ENCODE measurements around the gene GPATCH2.
"Not testable (repeated sequence)": the region's sequence is repeated elsewhere in the genome, so short reads cannot be mapped to it uniquely, and the experiment has no call there.

Gene GPATCH2

GRCh38 chr1:217433664-217434063, 197.2 kb downstream of the GPATCH2 start:
- no peak for DNase-seq

GRCh38 chr1:217432339-217432738, 198.6 kb downstream of the GPATCH2 start:
- DNase-seq = no peak

- no peak for DNase-seq
Measured at GRCh38 chr1:217431395-217431794, 199.5 kb downstream of the GPATCH2 start.

GRCh38 chr1:217425422-217425821, 205.5 kb downstream of the GPATCH2 start:
- DNase-seq = no peak

GRCh38 chr1:217419194-217419551, 211.7 kb downstream of the GPATCH2 start:
- DNase-seq = no peak

GRCh38 chr1:217418269-217419193, 212.4 kb downstream of the GPATCH2 start:
- DNase-seq = no peak

- DNase-seq = no peak
Measured at GRCh38 chr1:217417363-217417762, 213.5 kb downstream of the GPATCH2 start.

- DNase-seq = no peak
Measured at GRCh38 chr1:217407534-217408001, 223.3 kb downstream of the GPATCH2 start.

- no peak for DNase-seq
Measured at GRCh38 chr1:217403026-217403720, 227.7 kb downstream of the GPATCH2 start.

GRCh38 chr1:217402301-217402700, 228.6 kb downstream of the GPATCH2 start:
- DNase-seq = no peak

GRCh38 chr1:217393896-217394295, 237.0 kb downstream of the GPATCH2 start:
- peak; percentile 47 for DNase-seq

GRCh38 chr1:217392441-217392840, 238.4 kb downstream of the GPATCH2 start:
- DNase-seq = no peak

- DNase-seq = no peak
Measured at GRCh38 chr1:217389895-217390294, 241.0 kb downstream of the GPATCH2 start.

- DNase-seq = no peak
Measured at GRCh38 chr1:217388522-217389065, 242.3 kb downstream of the GPATCH2 start.

GRCh38 chr1:217381773-217382172, 249.1 kb downstream of the GPATCH2 start:
- not testable (repeated sequence) for DNase-seq

- DNase-seq = not testable (repeated sequence)
Measured at GRCh38 chr1:217379804-217380203, 251.1 kb downstream of the GPATCH2 start.

GRCh38 chr1:217379336-217379735, 251.6 kb downstream of the GPATCH2 start:
- DNase-seq = no peak

Measured in NCI-H82 (cell line).